NCI-H345 (cell line): ENCODE data around the gene SMYD2.
"Not testable (repeated sequence)": the region's sequence is repeated elsewhere in the genome, so short reads cannot be mapped to it uniquely, and the experiment has no call there.

Source experiments
- DNase-seq: peaks from one replicate; lab custom pipeline; 2025; lab: John Stamatoyannopoulos, UW

The SMYD2 gene

GRCh38 chr1:214271995-214272731, 8.8 kb upstream of the SMYD2 start:
- no peak for DNase-seq

- no peak for DNase-seq
These were observed 7.9 kb upstream of the SMYD2 start for GRCh38 chr1:214272964-214273533.

GRCh38 chr1:214275700-214276099, 5.3 kb upstream of the SMYD2 start:
- DNase-seq: not testable (repeated sequence)

GRCh38 chr1:214276786-214277185, 4.2 kb upstream of the SMYD2 start:
- DNase-seq: no peak

GRCh38 chr1:214277704-214278635, 3.0 kb upstream of the SMYD2 start:
- no peak for DNase-seq

GRCh38 chr1:214280386-214281020, 456 bp upstream of the SMYD2 start:
- peak; percentile 43 for DNase-seq

GRCh38 chr1:214281720-214282629, 1.0 kb downstream of the SMYD2 start:
- DNase-seq: no peak

GRCh38 chr1:214282630-214283242, 1.8 kb downstream of the SMYD2 start:
- no peak for DNase-seq

GRCh38 chr1:214285610-214286440, 4.9 kb downstream of the SMYD2 start:
- DNase-seq: no peak

- DNase-seq: no peak
These were observed 6.9 kb downstream of the SMYD2 start for GRCh38 chr1:214287884-214288283.

GRCh38 chr1:214289574-214290272, 8.8 kb downstream of the SMYD2 start:
- DNase-seq: no peak

- DNase-seq: no peak
These were observed 9.6 kb downstream of the SMYD2 start for GRCh38 chr1:214290424-214291037.

GRCh38 chr1:214292322-214292721, 11.4 kb downstream of the SMYD2 start:
- DNase-seq: no peak

GRCh38 chr1:214295934-214296333, 15.0 kb downstream of the SMYD2 start:
- no peak for DNase-seq

GRCh38 chr1:214296860-214297745, 16.1 kb downstream of the SMYD2 start:
- no peak for DNase-seq

GRCh38 chr1:214300149-214300780, 19.3 kb downstream of the SMYD2 start:
- no peak for DNase-seq

GRCh38 chr1:214301526-214301925, 20.6 kb downstream of the SMYD2 start:
- DNase-seq: no peak
